Activated T-cell treated with anti-CD3 and anti-CD28 coated beads for 1 hour (primary cell): ENCODE results near the gene IGF1R.

ENCODE experiments used
- DNase-seq: peaks from one replicate; pipeline ENCODE4 v3.0.0-alpha.2; 2020; ENCODE audit warnings: low read depth

The IGF1R gene

DNA sequence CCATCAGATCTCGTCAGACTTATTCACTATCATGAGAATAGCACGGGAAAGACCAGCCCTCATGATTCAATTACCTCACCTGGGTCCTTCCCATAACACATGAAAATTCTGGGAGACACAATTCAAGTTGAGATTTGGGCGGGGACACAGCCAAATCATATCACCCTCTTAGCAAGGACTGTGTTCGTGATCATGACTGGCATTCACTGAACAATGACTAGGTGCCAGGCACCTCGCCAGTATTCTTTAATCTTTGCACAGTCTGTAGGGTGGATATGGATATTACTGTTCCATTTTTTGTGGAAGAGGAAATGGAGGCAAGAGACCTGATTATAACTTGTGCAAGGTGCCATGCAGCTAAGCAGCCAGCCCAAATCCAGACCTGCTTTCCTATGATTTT is 77.5 kb downstream of the IGF1R start:
- DNase-seq, result no peak

DNA sequence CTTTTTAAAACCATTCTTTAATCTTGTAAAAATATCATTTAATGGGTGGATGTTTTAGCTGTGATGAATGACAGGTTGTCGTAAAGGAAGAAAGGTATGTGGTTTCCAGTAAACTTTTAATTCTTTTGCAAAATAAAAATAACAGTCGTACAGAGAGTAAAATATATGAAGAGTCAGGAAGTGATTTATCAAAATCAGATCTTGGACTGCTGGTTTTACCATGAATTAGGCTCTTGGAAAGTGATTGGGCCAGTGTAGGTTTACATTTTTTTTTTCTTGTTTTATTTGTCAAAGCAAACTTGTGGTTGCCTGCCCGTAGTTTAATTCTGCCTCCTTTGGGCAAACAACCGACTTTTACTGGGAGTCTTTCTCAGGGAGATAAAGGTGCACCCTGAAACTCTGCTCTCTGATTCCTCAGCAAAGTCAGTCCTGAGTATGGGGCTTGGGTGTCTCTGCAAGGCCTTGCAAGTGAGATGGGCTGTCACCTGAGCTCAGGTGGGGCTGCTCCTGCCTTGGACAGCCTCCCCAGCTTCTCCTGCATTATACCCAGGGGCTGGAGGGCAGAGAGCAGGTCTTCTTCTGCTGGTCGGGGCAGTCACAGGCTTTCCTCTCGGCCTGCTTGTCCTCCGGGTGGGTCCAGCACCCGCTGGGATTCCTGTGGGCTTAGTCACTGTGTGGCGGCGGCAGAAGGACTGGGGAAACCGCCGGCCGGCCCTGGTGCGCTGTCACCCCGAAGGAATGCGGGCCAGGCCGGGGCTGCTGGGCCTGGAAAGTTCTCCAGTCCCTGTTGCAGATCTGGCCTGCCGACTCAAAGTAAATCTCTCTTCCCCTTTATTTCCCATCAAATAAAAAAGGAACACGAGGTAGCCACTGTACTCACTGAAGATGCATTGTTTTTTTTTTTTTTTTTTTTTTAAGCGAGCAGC is 79.0 kb downstream of the IGF1R start:
- no peak for DNase-seq

DNA sequence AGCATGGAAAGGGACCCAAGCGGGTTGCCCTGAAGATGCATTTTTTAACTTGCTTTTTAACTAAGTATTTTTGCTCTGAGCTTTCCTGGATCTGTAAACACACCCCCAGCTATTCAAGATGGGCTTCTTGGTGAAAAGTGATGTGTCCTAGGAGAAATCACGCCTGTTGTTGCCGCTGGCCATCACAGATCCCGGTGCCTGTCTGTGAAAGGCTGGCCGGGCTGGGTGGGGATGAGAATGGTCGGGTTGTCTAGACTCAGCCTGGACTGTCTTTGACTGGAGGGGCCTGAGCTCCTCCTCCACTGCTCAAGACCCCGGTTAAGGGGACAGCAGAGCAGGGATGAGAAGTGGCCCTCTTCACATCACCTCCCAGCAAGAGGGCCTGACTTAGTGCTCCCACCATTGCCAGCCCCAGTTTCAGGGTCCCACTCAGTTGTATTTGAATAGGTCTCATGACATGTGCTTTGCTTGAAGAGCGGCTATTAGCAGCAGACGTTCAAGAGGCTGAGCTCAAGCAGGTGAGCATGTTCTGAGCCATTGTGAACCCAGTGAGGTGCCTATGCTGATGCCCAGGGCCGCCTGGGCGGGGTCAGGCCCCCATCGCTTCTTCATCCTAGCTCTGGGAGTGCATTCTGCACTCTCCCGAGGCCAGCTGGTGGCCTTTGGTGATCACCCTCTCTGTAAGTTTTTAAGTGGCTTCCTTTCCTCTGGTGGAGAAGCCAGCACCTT is 79.9 kb downstream of the IGF1R start:
- DNase-seq, result no peak

DNA sequence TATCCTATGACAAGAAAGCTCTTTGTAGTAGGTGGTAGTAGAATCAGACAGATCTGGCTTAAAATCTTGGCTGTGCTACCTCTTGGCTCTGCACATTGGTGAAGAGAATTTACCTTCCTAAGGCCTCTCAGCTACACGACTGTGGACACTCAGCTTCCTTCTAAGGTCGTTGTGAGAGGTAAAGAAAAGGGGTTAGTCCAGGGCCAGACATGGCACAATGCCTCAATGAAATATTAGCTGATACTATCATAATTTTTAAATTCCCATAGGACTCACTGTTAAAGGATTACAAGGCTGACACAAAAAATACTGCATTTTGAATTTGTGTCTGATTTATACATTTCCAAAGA is 80.4 kb downstream of the IGF1R start:
- DNase-seq, result no peak

DNA sequence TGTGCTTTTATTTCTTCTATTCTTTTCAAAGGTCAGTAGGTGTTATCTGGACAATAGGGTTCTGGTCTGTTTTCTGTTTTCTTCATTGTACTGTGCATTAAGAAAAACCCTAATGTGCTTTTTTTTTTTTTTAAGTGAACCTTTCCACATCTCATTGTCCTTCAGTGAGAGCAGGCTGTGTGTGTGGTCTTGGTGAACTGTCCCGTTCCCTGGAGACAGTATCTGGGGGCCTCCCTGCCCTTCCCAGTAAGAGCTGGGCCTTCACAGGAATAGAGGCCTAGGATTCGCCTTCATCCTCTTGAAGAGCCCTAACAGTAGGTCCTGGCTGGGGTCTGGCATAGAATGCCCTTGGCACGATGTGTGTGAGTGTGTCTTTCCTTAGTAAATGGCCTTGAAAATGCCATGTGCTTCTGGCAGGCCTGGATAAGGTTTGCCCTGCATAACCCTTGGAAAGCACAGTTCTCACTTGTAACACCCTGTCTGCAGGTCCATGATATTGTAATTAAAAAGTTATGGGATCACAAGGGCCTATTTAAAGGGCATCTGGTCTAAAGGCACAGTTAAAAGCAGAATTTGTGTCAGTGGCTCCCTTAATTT is 81.2 kb downstream of the IGF1R start:
- no peak for DNase-seq

DNA sequence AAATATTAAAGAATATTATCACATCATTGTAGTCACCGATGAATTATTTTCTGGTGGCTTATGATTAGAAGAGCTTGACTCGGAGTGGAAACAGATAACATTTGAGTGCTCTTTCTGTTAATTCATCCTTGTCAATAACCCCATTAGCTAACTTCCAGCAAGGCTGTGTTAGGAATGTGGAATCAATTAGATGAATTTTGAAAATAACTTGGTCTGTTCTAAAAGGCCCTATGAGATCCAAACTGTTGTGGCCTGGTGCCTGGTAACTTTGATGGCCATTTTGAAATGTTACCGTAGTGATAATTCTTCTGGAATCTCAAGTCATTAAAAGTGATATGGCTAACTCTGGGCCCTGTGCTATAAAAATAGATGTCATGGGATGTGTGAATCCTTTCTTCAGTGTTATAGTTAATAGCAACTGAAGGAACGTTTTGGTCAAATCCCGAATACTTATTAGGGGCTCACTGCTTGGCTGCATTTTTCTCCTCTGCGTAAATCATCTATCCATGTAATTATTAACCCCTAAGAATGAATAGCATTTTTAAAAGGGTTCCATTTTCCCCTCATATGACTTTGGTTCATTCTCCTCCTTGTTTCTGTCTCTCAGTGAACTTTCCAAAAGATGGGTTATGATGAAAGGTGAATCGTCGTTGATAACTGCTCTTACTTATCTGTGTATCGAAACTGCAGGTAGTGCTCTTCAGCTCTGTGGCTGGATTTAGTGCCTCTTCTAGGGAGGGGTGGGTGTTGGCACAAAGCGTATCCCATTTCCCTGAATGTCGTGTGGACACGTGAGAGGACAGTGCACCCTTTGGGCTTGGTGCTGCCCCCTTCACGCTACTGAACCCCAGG is 82.7 kb downstream of the IGF1R start:
- DNase-seq, result no peak

DNA sequence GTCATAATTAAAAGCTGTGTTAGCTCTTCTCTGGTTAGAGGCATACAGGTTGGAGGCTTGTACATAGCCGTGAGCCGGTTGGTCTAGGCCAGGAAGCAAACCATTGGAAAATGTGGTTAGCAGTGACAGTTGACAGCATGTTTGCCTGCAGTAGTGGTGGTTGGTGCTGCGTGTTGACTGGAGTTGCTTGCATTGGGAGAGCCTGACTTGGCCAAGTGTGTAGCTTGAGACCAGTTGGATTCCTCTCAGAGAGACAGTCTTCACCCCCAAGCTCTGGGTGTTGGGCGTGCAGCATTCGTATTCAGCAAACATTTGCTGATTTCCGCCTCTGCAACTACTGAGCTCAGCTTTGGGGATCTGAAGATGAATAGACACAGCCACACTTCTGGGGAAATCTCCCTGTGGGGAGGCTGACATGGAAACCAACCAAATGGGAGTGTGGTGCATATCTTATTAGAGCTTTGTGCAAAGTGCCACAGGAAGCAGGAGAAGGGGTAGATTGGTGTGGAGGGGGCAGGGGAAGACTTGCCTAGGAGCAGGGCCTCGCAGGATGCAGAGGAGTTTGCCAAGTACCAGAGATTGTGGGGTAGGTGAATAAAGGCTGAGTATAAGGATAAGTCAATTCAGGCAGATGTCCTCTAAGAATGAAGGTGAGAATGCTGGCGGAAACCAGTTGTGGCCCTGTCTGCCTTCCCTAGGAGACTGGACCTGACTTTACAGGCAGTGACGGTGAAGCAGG is 83.5 kb downstream of the IGF1R start:
- no peak for DNase-seq

DNA sequence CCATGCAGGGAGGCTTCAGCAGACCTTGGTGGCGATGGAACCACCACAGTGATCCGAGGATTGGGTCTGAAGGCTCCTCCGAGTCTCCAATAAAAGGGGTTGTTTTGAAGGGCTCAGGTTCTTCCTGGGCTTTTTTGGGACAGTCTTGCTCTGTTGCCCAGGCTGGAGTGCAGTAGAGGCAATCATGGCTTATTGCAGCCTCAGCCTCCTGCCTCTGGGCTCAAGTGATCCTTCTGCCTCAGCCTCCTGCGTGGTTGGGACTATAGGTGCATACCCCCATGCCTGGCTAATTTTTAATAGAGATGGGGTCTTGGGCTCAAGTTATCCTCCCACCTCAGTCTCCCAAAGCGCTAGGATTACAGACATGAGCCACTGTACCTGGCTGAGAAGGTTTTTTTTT is 84.8 kb downstream of the IGF1R start:
- DNase-seq, result no peak

DNA sequence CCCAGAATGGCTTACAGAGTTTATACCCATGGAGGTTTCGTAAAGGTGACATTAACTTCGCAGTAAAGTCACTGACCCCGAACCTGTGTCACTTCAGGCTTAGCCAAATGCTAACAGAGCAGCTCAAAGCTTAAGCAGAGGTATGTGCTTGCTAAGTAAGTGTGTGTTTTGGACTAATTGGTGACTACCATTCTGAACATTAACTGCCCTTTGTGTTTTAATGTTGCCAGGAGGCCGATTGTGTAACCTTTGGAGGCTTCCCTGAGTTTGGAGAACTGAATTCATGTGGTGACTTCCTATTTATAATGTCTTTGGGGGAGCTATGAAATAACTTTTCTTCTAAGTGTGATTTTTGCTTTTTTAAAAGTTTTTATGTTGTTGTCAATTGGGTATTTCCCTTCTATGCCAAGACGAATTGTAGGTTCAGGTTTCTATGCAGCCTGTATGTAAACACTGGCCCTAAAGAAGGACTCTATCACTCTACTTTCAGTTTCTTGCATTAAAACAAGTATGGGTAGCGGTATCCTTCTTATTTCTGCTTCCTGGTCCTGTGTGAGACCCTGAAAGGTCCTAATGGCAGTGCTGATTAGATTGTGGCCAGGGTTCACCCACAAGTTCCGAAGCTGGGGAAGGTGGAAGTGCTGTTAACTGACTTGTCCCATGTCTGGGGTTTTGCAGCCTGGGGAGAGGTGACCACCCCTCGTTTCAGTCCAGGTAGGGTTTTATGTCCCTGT is 86.3 kb downstream of the IGF1R start:
- no peak for DNase-seq

DNA sequence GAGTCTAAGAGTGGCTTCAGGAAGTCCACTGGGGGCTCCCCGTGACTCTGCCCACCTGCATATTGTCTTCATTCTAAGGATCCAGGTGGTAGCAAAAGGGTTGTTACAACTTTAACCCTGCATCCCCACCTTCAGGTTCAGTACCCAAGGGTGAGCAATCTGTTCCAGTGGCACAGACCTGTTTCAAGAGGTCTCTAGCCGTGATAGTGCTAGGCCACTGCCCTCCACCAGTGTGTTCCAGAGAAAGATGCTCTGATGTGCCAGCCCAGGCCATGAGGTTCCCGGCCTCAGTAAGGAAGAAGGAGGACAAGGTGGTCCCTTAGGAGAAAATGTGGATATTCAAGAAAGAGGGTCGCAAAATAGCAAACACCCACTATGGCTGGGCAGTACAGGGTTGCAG is 87.0 kb downstream of the IGF1R start:
- no peak for DNase-seq

DNA sequence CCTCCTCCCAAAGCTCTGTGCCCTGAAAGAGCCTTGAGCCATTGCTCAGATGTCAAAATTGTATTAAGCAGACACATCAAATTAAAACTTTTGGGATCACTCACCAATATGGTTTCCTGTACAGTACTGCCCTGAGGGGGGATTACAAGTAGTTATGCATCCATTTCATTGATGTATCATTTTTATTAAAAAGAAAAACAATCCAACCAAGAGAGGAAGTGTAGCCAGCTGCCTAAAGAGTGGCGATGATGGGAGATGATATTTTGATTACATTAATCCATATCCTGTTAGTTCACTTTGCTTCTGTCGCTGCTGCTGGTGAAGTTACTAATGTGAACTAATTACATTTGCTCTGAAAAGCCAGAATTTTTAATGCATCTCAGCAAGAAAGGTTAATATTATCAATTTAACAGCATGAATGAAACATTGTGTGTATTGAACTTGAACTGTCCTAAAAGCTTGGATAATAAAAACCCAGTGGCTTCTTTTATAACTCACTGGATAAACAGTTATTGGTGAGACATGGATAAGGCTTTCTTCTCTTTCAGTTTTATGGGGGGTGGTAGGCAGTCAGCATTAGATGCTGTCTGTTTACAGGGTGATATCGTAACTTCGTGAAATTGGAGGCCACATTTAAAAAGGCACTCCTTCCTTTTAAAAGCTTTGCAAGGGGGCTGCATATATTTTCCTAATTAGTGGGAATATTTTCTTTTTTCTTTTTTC is 87.7 kb downstream of the IGF1R start:
- no peak for DNase-seq

DNA sequence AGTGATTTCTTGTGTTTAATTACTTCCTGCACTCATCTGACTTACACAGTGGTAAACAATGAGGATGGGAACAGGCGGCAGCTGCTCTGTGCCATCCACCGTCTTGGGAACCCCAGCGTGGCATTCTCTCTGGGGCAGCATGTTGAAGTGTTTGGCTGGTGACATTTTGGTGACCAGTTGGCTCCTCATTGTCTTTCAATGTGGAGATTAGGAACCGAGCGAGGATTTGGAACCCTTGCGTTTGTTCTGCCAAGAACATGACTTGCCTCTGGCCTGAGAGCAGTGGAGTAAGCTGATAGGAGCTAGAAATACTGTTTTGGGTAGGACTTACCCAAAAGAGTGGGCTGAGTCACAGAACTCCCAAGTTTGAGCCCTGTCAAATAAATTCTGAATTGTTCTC is 88.8 kb downstream of the IGF1R start:
- no peak for DNase-seq

DNA sequence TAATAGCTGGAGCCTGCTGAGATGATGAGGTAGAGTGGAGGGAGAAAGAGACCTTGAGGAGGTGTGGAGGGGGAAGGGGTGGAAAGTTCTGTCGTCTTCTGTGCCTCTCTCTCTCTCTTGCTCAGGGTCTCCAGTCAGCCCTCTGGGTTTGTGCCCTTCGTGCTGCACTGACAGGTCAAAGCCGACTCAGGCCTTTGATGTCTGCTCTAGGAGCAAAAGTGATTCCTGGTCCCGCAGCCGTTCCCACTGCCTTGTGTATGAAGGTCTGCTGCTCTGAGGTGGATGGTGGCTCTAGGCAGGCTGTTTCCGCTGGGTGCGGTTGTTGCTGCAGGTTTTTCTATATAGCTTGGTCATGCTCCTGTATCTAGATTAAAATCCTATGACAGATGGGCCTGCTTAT is 89.4 kb downstream of the IGF1R start:
- DNase-seq, result no peak

DNA sequence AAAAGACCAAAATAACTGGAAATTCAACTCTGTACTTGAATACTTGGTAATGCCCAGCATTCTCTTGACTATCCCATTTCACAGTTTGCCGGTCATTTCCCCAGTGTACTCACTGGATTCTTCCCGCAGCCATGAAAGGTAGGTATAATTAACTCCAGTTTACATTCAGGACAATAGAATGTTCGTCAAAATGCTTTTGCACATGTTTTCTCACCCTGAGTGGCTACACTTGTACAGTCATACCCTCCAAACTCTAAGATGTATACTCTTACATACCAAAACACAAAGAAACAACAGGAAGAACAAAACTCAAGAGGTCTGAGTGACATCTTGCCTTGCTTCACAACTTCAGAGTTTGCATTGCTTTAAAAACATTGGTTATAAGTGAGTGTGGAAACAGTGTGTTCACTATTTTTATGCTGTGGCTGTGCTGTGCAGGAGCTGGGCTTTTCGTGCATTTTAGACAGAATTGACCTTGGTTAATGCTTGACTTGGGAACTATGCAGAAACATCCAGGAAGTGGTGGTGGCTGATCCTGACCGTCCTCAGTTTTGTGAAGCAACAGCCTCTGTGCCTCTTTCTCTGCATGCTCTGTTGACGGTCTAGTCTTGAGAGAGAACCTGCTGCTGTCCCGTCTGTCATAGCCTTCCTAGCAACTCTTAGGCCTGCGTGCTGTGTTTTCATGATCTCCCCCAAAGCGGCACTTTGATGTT is 90.5 kb downstream of the IGF1R start:
- DNase-seq, result no peak

DNA sequence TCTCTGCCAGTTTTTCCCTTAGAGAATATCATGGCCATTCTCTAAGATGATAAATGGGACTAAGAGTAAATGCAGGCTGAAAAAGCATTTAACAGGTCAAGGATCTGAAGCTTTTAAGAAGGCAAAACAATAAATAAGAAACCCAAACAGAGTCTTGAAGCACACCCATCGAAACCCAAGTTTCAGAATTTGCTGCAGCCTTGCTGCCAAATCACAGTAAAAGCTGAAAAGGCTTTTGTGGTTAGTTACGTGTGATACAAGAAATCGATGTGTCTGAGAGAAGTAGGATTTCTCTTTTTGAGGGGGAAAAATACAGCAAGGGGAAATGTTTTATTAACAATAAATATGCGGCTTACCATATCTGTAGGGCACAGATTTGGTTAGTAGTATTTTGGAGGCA is 92.0 kb downstream of the IGF1R start:
- no peak for DNase-seq

DNA sequence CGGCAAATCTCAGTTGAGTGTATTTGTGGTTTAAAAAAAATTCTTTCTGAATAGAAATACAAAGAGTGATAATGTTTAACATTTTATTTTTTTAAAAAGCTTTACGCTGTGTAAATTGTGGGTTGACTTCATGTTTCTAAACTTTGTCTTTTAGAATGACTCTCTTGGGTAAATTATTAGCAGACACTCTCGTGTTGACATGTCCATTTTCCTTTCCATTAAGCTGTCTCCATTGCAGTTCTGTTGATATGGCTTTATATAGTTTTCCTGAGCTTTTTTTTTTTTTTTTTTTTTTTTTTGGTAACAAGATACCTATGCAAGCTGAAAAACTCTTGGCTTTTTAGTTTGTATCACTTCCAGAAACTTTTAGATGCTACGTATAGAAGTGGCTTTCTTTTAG is 92.6 kb downstream of the IGF1R start:
- no peak for DNase-seq

DNA sequence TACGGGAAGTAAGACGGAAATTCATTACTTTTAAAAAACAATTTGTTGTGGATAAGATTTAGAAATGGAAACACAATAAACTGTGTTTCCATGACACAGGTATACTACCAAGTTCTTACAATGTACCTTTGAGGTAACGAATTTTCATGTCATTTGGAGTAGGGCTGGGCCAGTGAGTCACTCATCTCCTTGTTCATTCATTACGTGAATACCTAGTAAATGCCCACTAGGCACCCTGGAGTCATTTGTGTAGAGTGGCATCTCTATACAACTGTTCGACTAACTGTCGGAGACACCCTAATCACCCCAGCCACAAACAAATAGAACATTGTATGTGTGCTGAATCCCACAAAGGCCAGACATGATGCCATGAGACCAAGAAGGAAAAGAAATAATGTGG is 94.8 kb downstream of the IGF1R start:
- DNase-seq, result no peak

DNA sequence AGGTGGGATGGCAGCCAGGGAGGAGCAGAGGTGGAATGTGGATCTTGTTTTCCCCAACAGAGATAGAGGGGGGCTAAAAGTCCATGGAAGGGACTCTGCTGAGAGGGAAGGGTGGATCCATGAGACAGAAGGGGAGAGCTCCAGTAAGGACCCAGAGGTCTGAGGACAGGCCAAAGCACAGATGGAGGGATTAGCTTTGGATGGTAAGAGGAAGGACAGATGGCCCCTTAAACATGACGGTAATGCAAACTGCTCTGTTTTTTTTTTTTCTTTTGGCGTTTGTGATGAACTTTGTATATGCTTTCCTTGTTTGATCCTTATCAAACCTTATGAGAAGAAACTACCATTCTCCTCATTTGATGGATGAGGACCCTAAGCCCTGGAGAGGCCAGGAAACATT is 96.2 kb downstream of the IGF1R start:
- no peak for DNase-seq

DNA sequence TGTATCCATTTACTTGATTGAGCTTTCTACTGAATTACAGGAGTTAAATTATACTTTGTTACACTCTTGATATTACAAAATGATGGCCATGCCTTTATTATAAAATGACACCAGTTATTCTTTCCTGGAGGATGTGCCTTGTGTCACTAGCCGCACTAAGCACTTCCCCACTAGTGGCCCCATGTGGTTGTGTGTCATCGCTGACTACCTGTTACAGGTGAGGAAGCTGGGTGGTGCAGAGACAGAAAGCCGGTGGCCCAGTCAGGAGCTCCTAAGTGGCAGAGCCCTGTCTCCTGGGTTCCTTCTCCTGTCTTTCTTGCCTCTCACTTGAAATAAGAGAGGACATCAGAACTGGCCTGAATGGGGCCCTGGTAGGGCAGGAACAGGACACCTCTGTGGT is 96.8 kb downstream of the IGF1R start:
- no peak for DNase-seq
